GM12891 (cell line): ENCODE measurements around the gene LHX4.

Source experiments
- POLR2A ChIP-seq: IDR thresholded peaks from 2 replicates; pipeline ENCODE4 v1.6.1; 2011; ENCODE audit warnings: low read depth, low read length, control low read depth
- POLR2AphosphoS5 ChIP-seq: IDR thresholded peaks from 2 replicates; pipeline ENCODE4 v1.6.1; 2011; ENCODE audit warnings: low read depth, low read length, control low read depth
- POU2F2 ChIP-seq: IDR thresholded peaks from 2 replicates; pipeline ENCODE4 v1.6.1; 2011; ENCODE audit warnings: low read depth, mild to moderate bottlenecking, control low read depth, low read length, moderate library complexity

DNA sequence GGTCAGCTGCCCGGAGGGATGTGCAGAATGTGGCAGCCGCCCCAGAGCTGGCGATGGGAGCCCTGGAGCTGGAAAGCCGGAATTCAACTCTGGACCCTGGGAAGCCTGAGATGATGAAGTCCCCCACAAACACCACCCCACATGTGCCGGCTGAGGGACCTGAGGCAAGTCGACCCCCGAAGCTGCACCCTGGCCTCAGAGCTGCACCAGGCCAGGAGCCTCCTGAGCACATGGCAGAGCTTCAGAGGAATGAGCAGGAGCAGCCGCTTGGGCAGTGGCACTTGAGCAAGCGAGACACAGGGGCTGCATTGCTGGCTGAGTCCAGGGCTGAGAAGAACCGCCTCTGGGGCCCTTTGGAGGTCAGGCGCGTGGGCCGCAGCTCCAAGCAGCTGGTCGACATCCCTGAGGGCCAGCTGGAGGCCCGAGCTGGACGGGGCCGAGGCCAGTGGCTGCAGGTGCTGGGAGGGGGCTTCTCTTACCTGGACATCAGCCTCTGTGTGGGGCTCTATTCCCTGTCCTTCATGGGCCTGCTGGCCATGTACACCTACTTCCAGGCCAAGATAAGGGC is 33.5 kb upstream of the LHX4 start:
- TF ChIP-seq POLR2A (no peak), POU2F2 (no peak), POLR2AphosphoS5 (no peak)
